HCT116 (cell line): Measurements from ENCODE around the gene SH3TC1.

Experiments
- CBX3 ChIP-seq: IDR thresholded peaks from 2 replicates; pipeline ENCODE4 v1.6.1; 2012; ENCODE audit warnings: low read depth
- CTCF ChIP-seq, 3 experiments: fragments of 200-600 bp in 1 of 3; sonication (generic) in 1 of 3; IDR thresholded peaks in 2 of 3; conservative IDR thresholded peaks in 1 of 3; 2 replicates each; pipeline ENCODE4 v1.5.1; 2012 to 2017; ENCODE audit warnings: low read depth in 2 of 3, low read length in 2 of 3, antibody characterized with exemption in 1 of 3, borderline replicate concordance in 1 of 3, control low read depth in 1 of 3, mild to moderate bottlenecking in 1 of 3, mixed read lengths in 1 of 3, mixed run types in 1 of 3, moderate library complexity in 1 of 3; ENCODE audit not compliant: insufficient read depth in 1 of 3
- EGR1 ChIP-seq: IDR thresholded peaks from 2 replicates; pipeline ENCODE4 v1.6.1; 2012; ENCODE audit warnings: low read depth
- EZH2 ChIP-seq: fragments of 200-600 bp; sonication (generic); IDR thresholded peaks from 2 replicates; pipeline ENCODE4 v1.6.1; 2017; ENCODE audit warnings: antibody characterized with exemption, mixed run types
- JUND ChIP-seq: IDR thresholded peaks from 2 replicates; pipeline ENCODE4 v1.6.1; 2012
- POLR2A ChIP-seq: IDR thresholded peaks from 2 replicates; pipeline ENCODE4 v1.7.0; 2011; ENCODE audit warnings: borderline replicate concordance; ENCODE audit not compliant: insufficient read depth, insufficient read length; ENCODE audit errors: extremely low read depth
- RAD21 ChIP-seq: IDR thresholded peaks from 2 replicates; pipeline ENCODE4 v1.6.1; 2012; ENCODE audit warnings: low read depth, mild to moderate bottlenecking
- REST ChIP-seq: IDR thresholded peaks from 2 replicates; pipeline ENCODE4 v1.6.1; 2012; ENCODE audit warnings: low read depth
- TCF7L2 ChIP-seq: IDR thresholded peaks from 2 replicates; pipeline ENCODE4 v1.7.0; 2011; ENCODE audit warnings: borderline replicate concordance, inconsistent platforms; ENCODE audit not compliant: insufficient read depth, insufficient read length; ENCODE audit errors: extremely low read depth
- YY1 ChIP-seq: IDR thresholded peaks from 2 replicates; pipeline ENCODE4 v1.6.1; 2011; ENCODE audit warnings: low read length, low read depth, moderate library complexity, mild to moderate bottlenecking; ENCODE audit not compliant: insufficient replicate concordance; ENCODE audit errors: extremely low read depth
- ZNF274 ChIP-seq: fragments of 200-500 bp; sonication (Bioruptor generic); IDR thresholded peaks from 2 replicates; pipeline ENCODE4 v1.6.1; 2014; ENCODE audit warnings: mild to moderate bottlenecking, low read depth, low read length, inconsistent platforms
- TF ChIP-seq, protein P1 (sequence below): IDR thresholded peaks from 2 replicates; pipeline ENCODE4 v1.6.1; 2011; ENCODE audit warnings: mild to moderate bottlenecking, low read length, moderate library complexity; ENCODE audit not compliant: insufficient replicate concordance; ENCODE audit errors: extremely low read depth
- TF ChIP-seq, protein P2 (sequence below): IDR thresholded peaks from 2 replicates; pipeline ENCODE4 v1.6.1; 2012

- TF ChIP-seq JUND: no peak
- no peak for TF ChIP-seq CTCF (IDR thresholded peaks at IDR 0.05 in 2 of 3, conservative IDR thresholded peaks at IDR 0.05 in 1 of 3; ENCODE audit: borderline replicate concordance in 1 of 3, insufficient read depth in 1 of 3, low read depth in 2 of 3, low read length in 2 of 3)
- TF ChIP-seq EZH2: no peak
- no peak for TF ChIP-seq YY1
- no peak for TF ChIP-seq TCF7L2
- no peak for TF ChIP-seq POLR2A
- TF ChIP-seq, protein P1, sequence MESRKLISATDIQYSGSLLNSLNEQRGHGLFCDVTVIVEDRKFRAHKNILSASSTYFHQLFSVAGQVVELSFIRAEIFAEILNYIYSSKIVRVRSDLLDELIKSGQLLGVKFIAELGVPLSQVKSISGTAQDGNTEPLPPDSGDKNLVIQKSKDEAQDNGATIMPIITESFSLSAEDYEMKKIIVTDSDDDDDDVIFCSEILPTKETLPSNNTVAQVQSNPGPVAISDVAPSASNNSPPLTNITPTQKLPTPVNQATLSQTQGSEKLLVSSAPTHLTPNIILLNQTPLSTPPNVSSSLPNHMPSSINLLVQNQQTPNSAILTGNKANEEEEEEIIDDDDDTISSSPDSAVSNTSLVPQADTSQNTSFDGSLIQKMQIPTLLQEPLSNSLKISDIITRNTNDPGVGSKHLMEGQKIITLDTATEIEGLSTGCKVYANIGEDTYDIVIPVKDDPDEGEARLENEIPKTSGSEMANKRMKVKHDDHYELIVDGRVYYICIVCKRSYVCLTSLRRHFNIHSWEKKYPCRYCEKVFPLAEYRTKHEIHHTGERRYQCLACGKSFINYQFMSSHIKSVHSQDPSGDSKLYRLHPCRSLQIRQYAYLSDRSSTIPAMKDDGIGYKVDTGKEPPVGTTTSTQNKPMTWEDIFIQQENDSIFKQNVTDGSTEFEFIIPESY: no peak
- TF ChIP-seq REST: no peak
- TF ChIP-seq, protein P2, sequence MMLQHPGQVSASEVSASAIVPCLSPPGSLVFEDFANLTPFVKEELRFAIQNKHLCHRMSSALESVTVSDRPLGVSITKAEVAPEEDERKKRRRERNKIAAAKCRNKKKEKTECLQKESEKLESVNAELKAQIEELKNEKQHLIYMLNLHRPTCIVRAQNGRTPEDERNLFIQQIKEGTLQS: no peak
- no peak for TF ChIP-seq EGR1
- no peak for TF ChIP-seq CBX3
- no peak for TF ChIP-seq RAD21
- no peak for TF ChIP-seq ZNF274
Measured at GRCh38 chr4:8268211-8268610, 69.1 kb downstream of the SH3TC1 start.
